PFSK-1 (cell line): ENCODE results near the gene VMP1.

Source experiments
- FOXP2 ChIP-seq: optimal IDR thresholded peaks from 2 replicates; pipeline ENCODE3; 2011; ENCODE audit warnings: borderline replicate concordance, control low read depth, inconsistent platforms; ENCODE audit not compliant: insufficient read depth; ENCODE audit errors: extremely low read length, extremely low read depth
- POLR2AphosphoS5 ChIP-seq: IDR thresholded peaks from 2 replicates; pipeline ENCODE4 v1.6.1; 2012; ENCODE audit warnings: low read depth, mild to moderate bottlenecking, control low read depth, low read length, moderate library complexity
- REST ChIP-seq, 2 experiments: IDR thresholded peaks; 2 replicates each; pipeline versions ENCODE4 v1.6.1 to v1.8.0; 2011 to 2012; ENCODE audit warnings: low read depth in 2 of 2, low read length in 2 of 2, control low read depth in 1 of 2, inconsistent platforms in 1 of 2, mild to moderate bottlenecking in 1 of 2, moderate library complexity in 1 of 2; ENCODE audit not compliant: insufficient read depth in 1 of 2
- SIN3A ChIP-seq: IDR thresholded peaks from 2 replicates; pipeline ENCODE4 v1.6.1; 2012; ENCODE audit warnings: mild to moderate bottlenecking, low read length, moderate library complexity, borderline replicate concordance; ENCODE audit not compliant: insufficient read depth
- TAF1 ChIP-seq: IDR thresholded peaks from 2 replicates; pipeline ENCODE4 v1.6.1; 2012; ENCODE audit warnings: low read length, control low read depth, borderline replicate concordance; ENCODE audit not compliant: insufficient read depth

The VMP1 gene

GRCh38 chr17:59753522-59754467, 46.3 kb downstream of the VMP1 start:
- 0 out of 2 replicates have a peak, but pooled peaks have one; percentile 27 for TF ChIP-seq TAF1
- TF ChIP-seq REST (IDR thresholded peaks at IDR 0.05; ENCODE audit: insufficient read depth in 1 of 2, low read depth in 2 of 2, low read length in 2 of 2), result no peak

- TF ChIP-seq SIN3A, result peak; percentile 53; the same call in 1 of the 2 replicates
- TF ChIP-seq POLR2AphosphoS5, result peak; percentile 58
- TF ChIP-seq FOXP2, result no peak
- TF ChIP-seq TAF1, result no peak; the same call in 1 of the 2 replicates
- peak in 1 of 2 experiments; percentile 63; a peak in 1 of 4 replicates for TF ChIP-seq REST (IDR thresholded peaks at IDR 0.05; ENCODE audit: insufficient read depth in 1 of 2, low read depth in 2 of 2, low read length in 2 of 2)
Observed at GRCh38 chr17:59754552-59754951, 47.1 kb downstream of the VMP1 start.

GRCh38 chr17:59756236-59756818, 48.9 kb downstream of the VMP1 start:
- TF ChIP-seq POLR2AphosphoS5 (peak; percentile 55; the same call in 1 of the 2 replicates), TAF1 (no peak), FOXP2 (no peak), REST (IDR thresholded peaks at IDR 0.05; ENCODE audit: insufficient read depth in 1 of 2, low read depth in 2 of 2, low read length in 2 of 2) (no peak), SIN3A (peak; percentile 50; the same call in 1 of the 2 replicates)

- TF ChIP-seq SIN3A (no peak), REST (IDR thresholded peaks at IDR 0.05; ENCODE audit: insufficient read depth in 1 of 2, low read depth in 2 of 2, low read length in 2 of 2) (no peak), FOXP2 (no peak)
Observed at GRCh38 chr17:59757043-59757442, 49.6 kb downstream of the VMP1 start.

GRCh38 chr17:59757470-59757869, 50.0 kb downstream of the VMP1 start:
- TF ChIP-seq FOXP2, result no peak
- TF ChIP-seq REST (IDR thresholded peaks at IDR 0.05; ENCODE audit: insufficient read depth in 1 of 2, low read depth in 2 of 2, low read length in 2 of 2), result no peak
- TF ChIP-seq TAF1, result no peak
- no peak for TF ChIP-seq POLR2AphosphoS5
- TF ChIP-seq SIN3A, result no peak
